Lower lobe of right lung (tissue), 2 donors: ENCODE data around the gene ROBO1. TPM values are rescaled to one million over a fixed set of nuclear protein-coding genes. Genes with fewer than 3 reads are reported as not detected.

ENCODE experiments used
- ATAC-seq, 2 donors: fragments of 200-7000 bp; cut with Tn5 transposase; one replicate each; pipeline ENCODE4 v1.9.1; 2020 to 2022; ENCODE audit warnings: mild to moderate bottlenecking in 2 of 2, moderate library complexity in 2 of 2
- DNase-seq: peaks from one replicate; pipeline ENCODE4 v3.0.0-alpha.2; 2020
- H3K27ac ChIP-seq: fragments of 200-600 bp; one replicate; pipeline ENCODE4 v1.8.0; 2022
- H3K27me3 ChIP-seq: fragments of 200-600 bp; one replicate; pipeline ENCODE4 v1.8.0; 2022; ENCODE audit warnings: low read depth
- H3K36me3 ChIP-seq: fragments of 200-600 bp; one replicate; pipeline ENCODE4 v1.8.0; 2022; ENCODE audit warnings: mild to moderate bottlenecking
- H3K4me1 ChIP-seq: fragments of 200-600 bp; one replicate; pipeline ENCODE4 v1.8.0; 2022
- H3K4me3 ChIP-seq: fragments of 200-600 bp; one replicate; pipeline ENCODE4 v1.8.0; 2022; ENCODE audit warnings: mild to moderate bottlenecking
- H3K9me3 ChIP-seq: fragments of 200-600 bp; one replicate; pipeline ENCODE4 v1.8.0; 2022
- CTCF ChIP-seq: fragments of 200-600 bp; IDR thresholded peaks from one replicate; pipeline ENCODE4 v1.8.0; 2022; ENCODE audit warnings: antibody characterized with exemption, mild to moderate bottlenecking
- intact Hi-C: fragments of 100-400 bp; cut with DNase I; formaldehyde crosslinking; loops from one replicate; pipeline ENCODE4 v1.11.0; 2022
- total RNA-seq: library from RNA; stranded (reverse); fragmentation: NEBNext Ultra II Directional; extraction: Animal tissue kit (Norgen Biotek cat#: 25700); gene quantifications from one replicate; pipeline ENCODE4 v1.2.1, GENCODE V29; 2021
- donor health status: DM: no; HTN: yes; CAD: no; lungs with severe emphysema.

The ROBO1 gene
- total RNA-seq, 1 donor from 2014 or later = 14.8 TPM

GRCh38 chr3:78706906-78707523 is 1060.8 kb downstream of the ROBO1 start:
- H3K36me3 ChIP-seq = no peaks in the 10 kb centered on the region
- H3K27ac ChIP-seq = no peak overlapping the region
- H3K27me3 ChIP-seq = no peaks in the 10 kb centered on the region
- no peak for TF ChIP-seq CTCF
- ATAC-seq (no peak), DNase-seq (no peak)
- intact Hi-C loops = no loop called here
- H3K4me1 ChIP-seq = no peaks in the 10 kb centered on the region
- H3K9me3 ChIP-seq = no peaks in the 10 kb centered on the region
- no peak overlapping the region for H3K4me3 ChIP-seq

- DNase-seq (no peak), ATAC-seq (no peak)
- no peak for TF ChIP-seq CTCF
- Histone ChIP-seq H3K27ac (no peak overlapping the region), H3K9me3 (no peaks in the 10 kb centered on the region), H3K27me3 (no peaks in the 10 kb centered on the region), H3K4me1 (no peaks in the 10 kb centered on the region), H3K4me3 (no peak overlapping the region), H3K36me3 (no peaks in the 10 kb centered on the region)
- intact Hi-C loops = no loop called here
Measured at GRCh38 chr3:78703944-78704343, 1063.9 kb downstream of the ROBO1 start.

GRCh38 chr3:78701537-78701936 is 1066.3 kb downstream of the ROBO1 start:
- Histone ChIP-seq H3K4me1 (no peaks in the 10 kb centered on the region), H3K27me3 (no peaks in the 10 kb centered on the region), H3K27ac (no peak overlapping the region), H3K4me3 (no peak overlapping the region), H3K36me3 (no peaks in the 10 kb centered on the region), H3K9me3 (no peaks in the 10 kb centered on the region)
- no peak for ATAC-seq
- TF ChIP-seq CTCF = no peak
- DNase-seq = no peak
- intact Hi-C loops = no loop called here

GRCh38 chr3:78698431-78698830 is 1069.4 kb downstream of the ROBO1 start:
- H3K4me3 ChIP-seq = no peak overlapping the region
- no peaks in the 10 kb centered on the region for H3K27me3 ChIP-seq
- intact Hi-C loops = no loop called here
- no peaks in the 10 kb centered on the region for H3K9me3 ChIP-seq
- ATAC-seq = no peak
- H3K36me3 ChIP-seq = no peaks in the 10 kb centered on the region
- DNase-seq = no peak
- no peak for TF ChIP-seq CTCF
- no peaks in the 10 kb centered on the region for H3K4me1 ChIP-seq
- H3K27ac ChIP-seq = no peak overlapping the region

GRCh38 chr3:78697426-78697825 is 1070.4 kb downstream of the ROBO1 start:
- no peaks in the 10 kb centered on the region for H3K4me1 ChIP-seq
- H3K27ac ChIP-seq = no peak overlapping the region
- intact Hi-C loops = no loop called here
- ATAC-seq (no peak), DNase-seq (no peak)
- no peaks in the 10 kb centered on the region for H3K36me3 ChIP-seq
- no peak overlapping the region for H3K4me3 ChIP-seq
- no peaks in the 10 kb centered on the region for H3K27me3 ChIP-seq
- H3K9me3 ChIP-seq = no peaks in the 10 kb centered on the region
- no peak for TF ChIP-seq CTCF
